22Rv1 (cell line): ENCODE results near the gene PLCB4.

Source experiments
- CTCF ChIP-seq: fragments of 450-650 bp; IDR thresholded peaks from 2 replicates; pipeline ENCODE4 v1.5.1; 2017; ENCODE audit warnings: mild to moderate bottlenecking
- ZFX ChIP-seq: fragments of 450-650 bp; IDR thresholded peaks from 2 replicates; pipeline ENCODE4 v1.6.1; 2017; ENCODE audit warnings: antibody characterized with exemption, borderline replicate concordance

GRCh38 chr20:9480066-9480465, 411.2 kb downstream of the PLCB4 start:
- TF ChIP-seq CTCF (no peak), ZFX (no peak)
